ENCODE results near the gene PRXL2B.

Gene PRXL2B

DNA sequence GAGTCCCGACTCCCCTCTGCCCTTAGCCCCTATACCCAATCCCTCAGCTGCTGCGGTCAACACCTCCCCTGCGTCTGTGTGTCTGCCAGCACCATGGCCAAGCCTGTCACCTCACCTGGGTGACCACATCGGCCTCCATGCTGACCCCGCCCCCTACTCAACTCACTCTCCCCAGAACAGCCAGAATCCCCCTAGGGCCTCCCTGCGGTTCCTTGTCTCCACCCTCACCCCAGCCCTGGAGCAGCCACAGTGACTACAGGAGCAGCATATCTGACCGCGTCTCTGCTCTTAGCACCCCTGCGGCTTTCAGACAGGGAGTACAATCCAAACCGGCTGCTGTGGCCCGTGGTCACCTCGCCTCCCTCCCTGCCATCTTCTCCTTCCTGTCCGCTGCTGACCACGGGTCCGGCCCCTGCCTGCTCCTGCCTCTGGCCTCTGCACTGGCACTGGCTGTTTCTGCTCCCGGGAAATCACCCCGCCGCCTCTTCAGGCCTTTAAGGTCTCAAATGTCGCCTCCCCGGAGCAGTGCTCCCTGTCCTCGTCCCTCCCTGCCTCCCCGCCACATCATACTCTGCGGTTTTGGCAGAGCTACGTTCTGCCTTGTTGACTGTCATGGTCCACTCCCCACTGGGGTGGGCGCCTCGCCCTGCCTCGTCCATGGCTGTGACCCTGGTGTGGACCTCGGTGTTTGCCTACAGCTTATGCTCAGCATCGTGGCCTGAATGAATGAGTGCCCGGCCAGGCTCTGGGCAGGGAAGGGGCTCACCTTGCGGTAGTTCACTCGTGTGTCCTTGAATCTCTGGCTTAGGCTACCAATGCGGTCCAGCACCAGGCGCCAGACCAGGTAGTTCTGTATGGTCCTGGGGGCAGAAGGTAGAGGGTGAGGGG lies 11.1 kb downstream of the PRXL2B start:
- DNase-seq (ENCODE audit: low read depth in 2 of 2), result no peak

DNA sequence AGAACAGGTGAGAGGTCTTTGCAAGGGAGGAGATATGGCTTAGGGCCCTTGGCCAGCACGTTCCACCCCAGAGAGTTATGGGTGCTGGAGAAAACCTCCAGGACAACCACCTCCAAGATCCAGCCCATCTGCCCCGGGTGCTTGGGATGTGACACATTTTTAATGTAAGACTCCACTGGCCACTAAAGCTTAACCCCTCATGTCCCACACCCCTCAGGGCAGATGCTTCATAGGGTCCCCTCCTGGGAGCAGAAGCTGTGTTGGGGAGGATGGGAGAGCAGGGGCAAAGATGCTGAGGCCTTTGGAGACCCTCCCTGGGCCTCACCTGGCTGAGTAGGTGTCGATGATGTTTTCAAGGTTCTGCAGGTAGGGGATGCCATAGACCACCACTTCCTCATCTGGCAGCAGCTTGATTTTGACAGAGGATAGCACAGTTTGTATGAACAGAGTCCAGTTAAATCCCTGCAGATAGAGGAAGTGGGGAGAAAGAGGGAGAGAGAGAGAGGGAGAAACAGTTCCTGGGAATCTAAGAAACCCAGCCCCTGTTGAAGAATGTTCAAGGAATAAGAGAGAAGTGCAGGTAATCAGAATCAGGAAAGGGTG lies 11.9 kb downstream of the PRXL2B start:
- DNase-seq (ENCODE audit: low read depth in 2 of 2), result no peak

- no peak for DNase-seq (ENCODE audit: low read depth in 2 of 2)
Measured at GRCh38 chr1:2601721-2602303, 15.2 kb downstream of the PRXL2B start.

GRCh38 chr1:2602311-2602835 lies 15.8 kb downstream of the PRXL2B start:
- DNase-seq (ENCODE audit: low read depth in 2 of 2), result no peak

DNA sequence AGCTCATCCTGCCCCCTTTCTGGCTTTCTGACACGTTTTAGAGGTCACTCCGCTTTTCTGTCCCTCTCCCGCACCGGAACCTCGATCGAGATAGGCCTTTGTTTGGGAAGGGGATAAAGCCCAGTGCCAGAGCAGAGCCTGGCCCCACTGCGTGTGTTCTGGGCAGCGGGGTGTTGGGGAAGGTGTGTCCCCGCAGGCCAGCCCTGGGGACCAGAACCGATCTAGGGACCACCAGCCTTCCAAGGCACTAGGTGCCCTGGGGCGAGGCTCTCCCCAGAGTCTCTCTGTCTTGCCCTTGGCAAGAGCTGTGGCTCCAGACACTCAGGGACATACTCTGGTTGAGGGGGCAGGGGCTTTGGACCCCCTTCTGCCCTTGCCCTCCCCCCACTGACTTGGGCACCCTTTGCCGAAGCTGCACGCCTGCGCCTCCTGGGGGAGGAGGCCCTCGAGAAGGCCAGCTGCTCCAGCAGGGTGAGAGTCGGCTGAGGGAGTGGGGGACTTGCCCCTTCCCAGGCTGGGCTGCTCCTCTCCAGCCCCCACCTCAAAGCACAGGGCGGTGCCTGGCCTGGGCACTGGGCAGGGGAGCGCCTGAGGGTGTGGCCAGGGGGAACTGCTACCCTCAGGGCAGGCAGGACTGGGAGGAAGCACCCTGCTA lies 16.4 kb downstream of the PRXL2B start:
- DNase-seq (ENCODE audit: low read depth in 2 of 2), result no peak

GRCh38 chr1:2603521-2604155 lies 17.1 kb downstream of the PRXL2B start:
- DNase-seq (ENCODE audit: low read depth in 2 of 2), result no peak

DNA sequence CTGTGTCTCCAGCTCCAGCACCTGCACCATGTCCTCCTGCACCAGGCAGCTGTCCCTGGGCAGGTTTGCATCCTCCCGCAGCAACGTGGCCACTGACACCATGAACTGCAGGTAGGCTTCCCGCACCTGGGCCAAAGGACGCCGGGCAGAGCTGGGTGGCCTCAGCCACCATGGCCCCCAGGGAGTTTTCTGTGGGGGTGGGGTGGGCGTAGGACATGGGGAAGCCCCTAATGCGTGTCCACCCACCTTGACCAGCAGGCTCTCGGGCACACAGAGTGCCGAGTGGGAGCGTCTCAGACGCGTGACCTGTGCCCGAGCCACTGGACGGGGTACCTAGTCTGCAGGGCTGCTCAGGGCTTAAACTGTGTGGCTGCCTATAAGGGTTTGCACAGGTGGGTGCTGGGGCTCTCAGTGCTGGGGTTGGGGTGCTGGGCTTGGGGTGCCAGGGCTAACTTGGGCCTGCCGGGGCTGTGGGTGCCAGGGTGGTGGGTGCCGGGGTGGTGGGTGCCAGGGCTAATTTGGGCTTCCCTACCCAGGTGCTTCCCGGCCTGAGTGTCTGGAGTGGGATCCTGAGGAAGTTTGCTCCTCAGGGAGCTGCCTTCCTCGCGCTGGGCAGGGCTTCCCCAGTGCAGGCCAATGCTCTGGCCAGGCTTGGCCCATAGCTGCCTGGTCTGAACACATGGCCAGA lies 17.7 kb downstream of the PRXL2B start:
- DNase-seq (ENCODE audit: low read depth in 2 of 2), result no peak

GRCh38 chr1:2604844-2605508 lies 18.4 kb downstream of the PRXL2B start:
- no peak for DNase-seq (ENCODE audit: low read depth in 2 of 2)

DNA sequence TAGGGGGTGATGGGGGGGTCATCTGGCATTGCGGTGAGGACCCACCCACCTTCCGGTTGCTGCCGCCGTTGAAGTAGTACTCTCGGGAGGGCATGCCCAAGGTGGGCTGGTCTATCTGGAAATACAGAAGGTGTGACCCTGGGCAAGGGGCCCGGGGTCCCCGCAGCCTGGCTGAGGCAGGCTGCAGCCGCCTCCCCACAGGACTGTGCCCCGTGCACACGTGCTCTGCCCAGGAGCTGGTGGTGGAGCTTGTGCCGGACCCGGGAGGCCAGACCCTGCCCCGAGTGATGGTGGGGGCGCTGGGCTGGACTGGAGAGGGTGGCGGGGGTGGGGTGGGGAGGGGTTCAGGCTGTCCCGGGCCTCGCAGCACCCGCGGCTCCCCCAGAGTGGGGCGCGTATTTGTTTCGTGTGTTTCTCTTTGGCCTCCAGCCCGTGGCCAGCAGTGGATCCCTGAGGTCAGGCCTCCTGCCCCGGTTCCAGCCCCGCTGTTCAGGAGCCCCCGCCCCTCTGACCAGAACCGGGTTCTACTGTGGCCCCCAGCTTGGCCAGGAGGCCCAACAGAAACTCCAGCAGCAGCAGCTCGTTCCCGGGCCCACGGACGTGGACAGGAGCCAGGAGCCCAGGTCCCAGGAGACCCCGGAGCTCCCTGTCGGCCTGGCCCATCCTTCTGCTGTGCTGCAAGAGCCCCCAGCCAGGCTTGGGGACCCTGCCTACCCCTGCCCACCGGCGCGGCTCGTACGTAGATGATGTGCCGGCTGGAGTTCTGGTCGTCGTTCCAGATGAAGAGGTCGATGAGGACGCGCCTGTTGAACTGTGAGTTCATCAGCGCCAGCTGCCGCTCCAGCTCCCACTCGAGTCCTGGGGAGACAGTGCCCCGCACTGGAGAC lies 19.2 kb downstream of the PRXL2B start:
- no peak for DNase-seq (ENCODE audit: low read depth in 2 of 2)

GRCh38 chr1:2606396-2606880 lies 19.9 kb downstream of the PRXL2B start:
- DNase-seq (ENCODE audit: low read depth in 2 of 2), result no peak

DNA sequence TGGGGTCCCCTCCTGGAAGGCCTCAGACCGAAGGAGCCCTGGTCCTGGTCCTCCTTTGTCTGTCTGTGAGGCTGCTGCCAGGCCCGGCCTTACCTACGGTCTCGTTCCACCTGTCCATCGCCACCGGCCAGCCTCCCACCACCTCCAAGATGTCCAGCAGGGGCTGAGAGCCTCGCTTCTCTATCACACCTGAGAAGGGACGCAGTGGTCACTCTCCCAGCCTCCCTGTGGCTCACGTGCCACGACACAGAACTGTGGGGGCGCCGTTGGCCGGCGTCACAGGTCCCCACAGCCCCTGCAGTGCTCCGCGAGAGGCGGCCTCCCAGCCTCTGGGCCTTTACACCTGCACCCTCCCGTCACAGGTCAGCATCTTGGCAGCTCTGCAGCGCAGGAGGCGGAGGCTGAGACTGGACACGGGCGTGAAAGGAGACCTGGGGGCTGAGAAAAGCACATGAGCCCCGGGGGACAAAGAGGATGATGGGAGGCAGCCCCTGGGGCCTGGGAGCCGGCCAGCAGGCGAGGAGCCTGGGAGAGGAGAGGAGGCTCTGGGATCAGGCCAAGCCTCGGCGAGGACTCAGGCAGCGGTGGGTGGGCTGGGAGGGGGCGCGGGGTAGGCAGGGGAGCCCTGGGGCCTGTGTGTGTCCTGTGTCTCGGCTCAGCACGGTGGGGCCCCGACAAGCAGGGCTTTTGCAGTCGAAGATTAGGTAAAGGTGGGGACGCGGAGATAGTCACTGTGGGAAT lies 20.5 kb downstream of the PRXL2B start:
- no peak for DNase-seq (ENCODE audit: low read depth in 2 of 2)

DNA sequence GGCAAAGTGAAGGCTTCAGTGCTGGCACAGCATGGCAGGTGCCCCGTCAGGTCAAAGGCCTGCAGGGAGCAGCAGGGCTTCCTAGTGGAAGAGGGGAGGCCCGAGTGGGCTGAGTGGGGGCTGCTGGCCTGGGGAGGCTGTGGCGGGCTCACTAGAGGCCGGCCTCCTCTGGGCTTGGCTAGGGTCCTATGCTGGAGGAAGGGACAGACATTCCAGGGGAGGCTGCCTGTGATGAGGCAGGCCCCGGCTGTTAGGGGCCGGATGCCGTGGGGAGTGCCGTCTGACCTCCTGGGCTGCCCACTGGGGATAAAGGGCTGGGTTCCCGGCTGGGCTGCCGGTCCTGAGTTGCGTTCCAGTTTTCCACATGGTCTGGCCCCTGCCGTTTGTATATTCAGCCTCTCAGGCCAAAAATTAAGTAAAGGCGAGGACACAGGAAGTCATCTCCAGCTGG lies 21.1 kb downstream of the PRXL2B start:
- no peak for DNase-seq (ENCODE audit: low read depth in 2 of 2)

DNA sequence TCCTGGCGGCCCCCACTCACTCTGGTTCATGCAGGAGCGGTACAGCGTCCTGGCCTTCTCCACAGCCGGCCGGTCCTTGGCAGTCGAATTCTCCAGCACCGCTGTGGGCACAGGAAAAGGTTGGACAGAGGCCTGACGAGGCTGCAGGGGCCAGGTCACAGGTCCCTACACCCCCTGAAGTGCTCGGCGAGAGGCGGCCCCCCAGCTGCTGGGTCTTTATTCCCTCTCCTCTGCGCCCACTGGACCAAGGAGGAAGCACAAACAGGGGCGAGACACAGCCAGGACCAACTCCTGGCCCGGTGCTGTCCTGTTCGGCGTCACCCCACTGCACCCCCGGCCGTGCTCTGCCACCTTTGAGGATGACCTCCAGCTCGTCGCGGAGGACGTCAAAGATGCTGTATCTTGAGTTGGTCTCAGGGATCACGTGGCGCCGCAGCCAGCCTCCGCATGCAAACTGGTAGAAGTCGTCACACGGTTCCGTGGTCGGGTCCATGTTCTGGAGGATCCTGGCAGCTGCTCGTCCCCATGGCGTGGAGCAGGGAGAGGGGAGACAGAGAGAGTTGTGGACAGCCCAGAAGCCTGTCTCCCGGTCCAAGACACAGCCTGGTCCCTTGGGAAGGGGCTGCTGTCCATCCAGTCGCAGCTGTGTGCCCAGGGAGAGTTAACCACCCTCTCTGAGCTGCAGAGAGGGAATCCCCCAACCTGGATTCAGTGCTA lies 22.9 kb downstream of the PRXL2B start:
- DNase-seq (ENCODE audit: low read depth in 2 of 2), result no peak

DNA sequence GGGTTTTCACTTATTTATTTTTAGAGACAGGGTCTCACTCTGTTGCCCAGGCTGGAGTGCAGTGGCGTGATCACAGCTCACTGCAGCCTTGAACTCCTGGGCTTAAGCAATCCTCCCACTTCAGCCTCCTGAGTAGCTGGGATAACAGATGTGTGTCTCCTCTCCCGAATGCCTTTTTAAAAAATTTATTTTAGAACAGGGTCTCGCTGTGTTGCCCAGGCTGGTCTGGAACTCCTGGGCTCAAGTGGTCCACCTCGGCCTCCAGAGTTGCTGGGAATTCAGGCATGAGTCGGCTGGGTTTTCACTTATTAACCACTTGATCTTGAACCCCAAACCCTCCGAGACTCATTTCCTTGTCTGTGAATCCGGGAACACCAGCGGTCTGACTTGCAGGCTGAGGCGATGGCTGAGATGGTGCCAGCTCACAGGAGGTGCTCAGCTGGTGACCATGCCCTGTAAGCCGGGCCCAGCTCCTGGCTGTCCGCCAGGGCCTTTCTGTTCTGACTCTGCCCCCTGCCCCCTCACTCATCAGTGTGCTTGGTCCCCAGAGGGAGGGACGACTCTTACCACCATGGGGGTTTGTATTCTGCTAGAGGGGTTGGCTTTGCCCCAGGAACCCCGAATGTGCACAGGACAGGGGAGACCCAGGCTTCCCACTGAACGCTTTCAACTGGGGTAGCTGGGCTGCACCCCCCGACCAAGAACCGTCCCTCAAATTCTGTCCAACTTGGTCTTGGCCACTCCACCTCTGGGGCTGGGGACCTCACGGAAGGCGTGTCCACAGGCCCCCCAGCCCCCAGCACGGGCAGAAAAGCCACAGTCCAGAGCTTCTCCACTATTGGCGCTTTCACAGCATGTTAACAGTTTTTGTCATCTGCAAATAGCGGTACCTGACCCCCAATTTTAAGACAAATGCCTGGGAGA lies 23.7 kb downstream of the PRXL2B start:
- DNase-seq (ENCODE audit: low read depth in 2 of 2), result no peak

DNA sequence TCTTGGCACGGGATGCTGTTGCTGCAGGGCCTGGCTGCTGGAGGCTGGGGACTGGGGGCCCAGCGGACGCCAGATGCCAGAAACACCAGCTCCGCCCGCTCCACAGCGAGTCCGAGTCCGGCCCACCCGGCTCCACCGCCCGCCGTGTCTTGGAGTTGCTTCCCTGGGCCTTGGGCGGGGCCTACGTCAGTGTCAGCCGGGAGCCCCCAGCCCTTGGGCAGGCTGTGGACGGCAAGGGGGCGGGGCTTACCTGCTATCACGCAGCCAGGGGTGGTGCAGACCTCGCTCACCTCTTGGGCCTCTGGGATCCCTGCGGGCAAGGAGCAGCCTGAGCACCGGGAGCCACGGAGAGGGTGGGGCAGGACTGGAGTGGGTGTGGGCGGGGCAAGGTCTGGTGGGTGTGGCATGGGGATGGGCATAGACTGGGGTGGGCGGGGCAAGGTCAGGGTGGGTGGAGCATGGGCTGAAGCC lies 24.5 kb downstream of the PRXL2B start:
- DNase-seq (ENCODE audit: low read depth in 2 of 2), result no peak

DNA sequence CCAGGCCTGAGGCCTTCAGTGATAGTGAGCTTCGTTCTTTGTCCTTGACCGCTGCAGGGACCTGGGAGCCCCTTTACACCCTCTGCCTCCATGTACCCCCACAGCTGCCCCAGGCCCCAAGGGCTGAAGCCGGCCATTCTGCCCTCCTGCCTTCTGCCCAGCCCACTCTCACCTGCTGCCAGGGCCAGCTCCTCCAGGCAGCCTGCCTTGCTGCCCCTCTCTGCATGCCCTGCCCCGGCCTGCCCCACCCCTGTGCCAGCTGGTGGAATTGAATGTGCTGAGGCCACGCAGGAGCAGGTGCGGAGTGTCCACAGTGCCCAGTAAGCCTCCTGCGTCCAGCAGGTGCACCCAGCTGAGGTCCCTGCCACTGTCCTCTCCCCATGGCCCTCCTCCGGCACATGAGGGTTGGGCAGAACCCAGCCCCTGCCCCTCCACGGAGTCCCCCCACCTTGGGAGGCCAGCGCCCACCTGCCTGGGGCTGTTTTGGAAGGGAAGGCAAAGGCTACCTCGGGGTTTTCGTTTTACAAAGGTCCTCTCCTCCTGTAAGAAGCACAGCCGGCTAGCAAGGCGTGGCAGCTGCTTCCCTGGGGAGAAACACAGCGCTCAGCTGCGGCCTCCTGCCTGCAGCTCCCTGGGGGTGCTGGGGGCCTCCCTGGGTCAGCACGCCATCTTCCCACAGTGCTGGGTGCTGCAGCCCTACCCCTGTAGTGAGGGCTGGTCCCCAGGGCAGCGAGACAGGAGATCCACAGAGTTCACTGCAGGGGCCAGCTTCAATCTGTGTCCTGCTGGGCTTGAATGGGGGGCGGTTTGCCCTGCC lies 25.3 kb downstream of the PRXL2B start:
- no peak for DNase-seq (ENCODE audit: low read depth in 2 of 2)
